Natural killer cell (primary cell): ENCODE data around the gene GAB2. TPM values are rescaled to one million over a fixed set of nuclear protein-coding genes. Genes with fewer than 3 reads are reported as not detected.

Source experiments
- ATAC-seq, 3 donors: fragments of 150-1000 bp in 2 of 3; fragments of 200-7000 bp in 1 of 3; cut with Tn5 transposase; 1 replicate in 1 of 3; 2 replicates in 2 of 3; pipeline ENCODE4 v1.10.0; 2021; ENCODE audit warnings: mild to moderate bottlenecking in 2 of 3, moderate library complexity in 2 of 3
- DNase-seq, 2 donors: peaks; one replicate each; pipeline versions ENCODE4 v3.0.0 to v3.0.0-alpha.2; 2013 to 2021; ENCODE audit warnings: mixed read lengths in 1 of 2
- H3K27ac ChIP-seq: one replicate; pipeline ENCODE4 v1.5.1; 2013; ENCODE audit warnings: mild to moderate bottlenecking, low read length
- H3K27me3 ChIP-seq: one replicate; pipeline ENCODE4 v1.6.1; 2013; ENCODE audit warnings: low read length; ENCODE audit not compliant: control insufficient read depth, insufficient read depth
- H3K36me3 ChIP-seq: one replicate; pipeline ENCODE4 v1.6.1; 2013; ENCODE audit warnings: low read length; ENCODE audit not compliant: control insufficient read depth, insufficient read depth
- H3K4me1 ChIP-seq: one replicate; pipeline ENCODE4 v1.6.1; 2013; ENCODE audit warnings: low read length; ENCODE audit not compliant: control insufficient read depth, insufficient read depth
- H3K4me3 ChIP-seq: one replicate; pipeline ENCODE4 v1.5.1; 2013; ENCODE audit warnings: low read length
- H3K9me3 ChIP-seq: one replicate; pipeline ENCODE4 v1.6.1; 2013; ENCODE audit warnings: low read length; ENCODE audit not compliant: control insufficient read depth, insufficient read depth
- H3K27ac Mint-ChIP-seq, 2 donors: one replicate each; pipeline ENCODE4 v1.8.0; 2022; ENCODE audit warnings: mild to moderate bottlenecking in 2 of 2, mixed read lengths in 2 of 2, moderate library complexity in 1 of 2
- H3K27me3 Mint-ChIP-seq, 2 donors: one replicate each; pipeline ENCODE4 v1.8.0; 2022; ENCODE audit warnings: low read depth in 2 of 2, mixed read lengths in 2 of 2
- H3K36me3 Mint-ChIP-seq: one replicate; pipeline ENCODE4 v1.8.0; 2022; ENCODE audit warnings: mixed read lengths
- H3K4me1 Mint-ChIP-seq, 2 donors: one replicate each; pipeline ENCODE4 v1.8.0; 2022; ENCODE audit warnings: mixed read lengths in 2 of 2
- H3K4me3 Mint-ChIP-seq: one replicate; pipeline ENCODE4 v1.8.0; 2022; ENCODE audit warnings: mild to moderate bottlenecking, moderate library complexity, mixed read lengths
- H3K9me3 Mint-ChIP-seq, 2 donors: one replicate each; pipeline ENCODE4 v1.8.0; 2022; ENCODE audit warnings: mixed read lengths in 2 of 2
- CTCF ChIP-seq: fragments of 200-600 bp; IDR thresholded peaks from one replicate; pipeline ENCODE4 v1.8.0; 2022; ENCODE audit warnings: antibody characterized with exemption
- WGBS: methylation state at CpG from one replicate; pipeline ENCODE4 v1.1.7; 2013; ENCODE audit warnings: missing lambda C conversion rate; ENCODE audit not compliant: insufficient coverage; 5-methylcytosine and 5-hydroxymethylcytosine counted together
- intact Hi-C: fragments of 100-400 bp; cut with micrococcal nuclease; formaldehyde crosslinking; loops from one replicate; pipeline ENCODE4 v1.14.2; 2022
- total RNA-seq, 4 donors: library from RNA; stranded (reverse); fragments of 120-200 nt in 1 of 4; gene quantifications; one replicate each; pipeline versions ENCODE4 v1.2.3 to v1.2.4, GENCODE V29; 2013 to 2022

GAB2 gene
- total RNA-seq, 3 donors from 2014 or later (not counting 1 experiment from before 2014, with no cell fraction given) = 4.3 to 58.4 (median 8.1) TPM

- no peaks in the 10 kb centered on the region for H3K9me3 Mint-ChIP-seq
- no peak overlapping the region for H3K27ac ChIP-seq
- H3K4me3 ChIP-seq = no peak overlapping the region
- intact Hi-C loops = no loop called here
- H3K27me3 Mint-ChIP-seq = no peaks in the 10 kb centered on the region
- H3K4me3 Mint-ChIP-seq = no peak overlapping the region
- TF ChIP-seq CTCF = no peak
- no peaks in the 10 kb centered on the region for H3K4me1 Mint-ChIP-seq
- H3K27me3 ChIP-seq = no peaks in the 10 kb centered on the region
- H3K9me3 ChIP-seq = no peaks in the 10 kb centered on the region
- H3K4me1 ChIP-seq = no peaks in the 10 kb centered on the region
- DNase-seq (no peak), ATAC-seq (no peak)
- no peak overlapping the region for H3K27ac Mint-ChIP-seq
- no peaks in the 10 kb centered on the region for H3K36me3 ChIP-seq
- no peaks in the 10 kb centered on the region for H3K36me3 Mint-ChIP-seq
- 100% methylated on average over 1 of the region's 1 CpG for WGBS
Observed at GRCh38 chr11:78251083-78251775, 166.4 kb downstream of the GAB2 start.

GRCh38 chr11:78250099-78250498, 167.5 kb downstream of the GAB2 start:
- ATAC-seq (no peak), DNase-seq (no peak)
- Mint-ChIP-seq H3K36me3 (no peaks in the 10 kb centered on the region), H3K27ac (no peak overlapping the region), H3K4me3 (no peak overlapping the region), H3K4me1 (no peaks in the 10 kb centered on the region), H3K27me3 (no peaks in the 10 kb centered on the region), H3K9me3 (no peaks in the 10 kb centered on the region)
- intact Hi-C loops = no loop called here
- H3K36me3 ChIP-seq = no peaks in the 10 kb centered on the region
- H3K9me3 ChIP-seq = no peaks in the 10 kb centered on the region
- no peaks in the 10 kb centered on the region for H3K27me3 ChIP-seq
- WGBS = 92% methylated on average over 8 of the region's 8 CpGs
- H3K27ac ChIP-seq = no peak overlapping the region
- TF ChIP-seq CTCF = no peak
- no peaks in the 10 kb centered on the region for H3K4me1 ChIP-seq
- H3K4me3 ChIP-seq = no peak overlapping the region

GRCh38 chr11:78248903-78249302, 168.7 kb downstream of the GAB2 start:
- H3K36me3 ChIP-seq = no peaks in the 10 kb centered on the region
- no peak for ATAC-seq
- H3K27ac Mint-ChIP-seq = no peak overlapping the region
- no peaks in the 10 kb centered on the region for H3K36me3 Mint-ChIP-seq
- no peak for DNase-seq
- H3K4me3 ChIP-seq = no peak overlapping the region
- H3K4me1 ChIP-seq = no peaks in the 10 kb centered on the region
- no peak for TF ChIP-seq CTCF
- no peaks in the 10 kb centered on the region for H3K4me1 Mint-ChIP-seq
- no peaks in the 10 kb centered on the region for H3K9me3 ChIP-seq
- intact Hi-C loops = no loop called here
- H3K27me3 ChIP-seq = no peaks in the 10 kb centered on the region
- H3K27me3 Mint-ChIP-seq = no peaks in the 10 kb centered on the region
- H3K4me3 Mint-ChIP-seq = no peak overlapping the region
- H3K27ac ChIP-seq = no peak overlapping the region
- no peaks in the 10 kb centered on the region for H3K9me3 Mint-ChIP-seq

GRCh38 chr11:78248191-78248590, 169.4 kb downstream of the GAB2 start:
- H3K4me3 Mint-ChIP-seq = no peak overlapping the region
- Histone ChIP-seq H3K27ac (no peak overlapping the region), H3K36me3 (no peaks in the 10 kb centered on the region), H3K4me1 (no peaks in the 10 kb centered on the region), H3K27me3 (no peaks in the 10 kb centered on the region), H3K9me3 (no peaks in the 10 kb centered on the region), H3K4me3 (no peak overlapping the region)
- 100% methylated on average over 2 of the region's 3 CpGs for WGBS
- intact Hi-C loops = no loop called here
- no peak for TF ChIP-seq CTCF
- no peaks in the 10 kb centered on the region for H3K9me3 Mint-ChIP-seq
- no peak overlapping the region for H3K27ac Mint-ChIP-seq
- no peaks in the 10 kb centered on the region for H3K36me3 Mint-ChIP-seq
- ATAC-seq (no peak), DNase-seq (no peak)
- H3K27me3 Mint-ChIP-seq = no peaks in the 10 kb centered on the region
- H3K4me1 Mint-ChIP-seq = no peaks in the 10 kb centered on the region
